IPS DF 4.7 (cell line): ENCODE measurements around the gene TYROBP.
A peak's percentile ranks its signal among the peaks of the same experiment; 100 is the strongest.
"Not testable (repeated sequence)": the region's sequence is repeated elsewhere in the genome, so short reads cannot be mapped to it uniquely, and the experiment has no call there.

Source experiments
- DNase-seq: peaks from one replicate; pipeline ENCODE4 v3.0.0-alpha.2; 2013; ENCODE audit warnings: low spot score; ENCODE audit errors: extremely low read depth

The TYROBP gene

DNA sequence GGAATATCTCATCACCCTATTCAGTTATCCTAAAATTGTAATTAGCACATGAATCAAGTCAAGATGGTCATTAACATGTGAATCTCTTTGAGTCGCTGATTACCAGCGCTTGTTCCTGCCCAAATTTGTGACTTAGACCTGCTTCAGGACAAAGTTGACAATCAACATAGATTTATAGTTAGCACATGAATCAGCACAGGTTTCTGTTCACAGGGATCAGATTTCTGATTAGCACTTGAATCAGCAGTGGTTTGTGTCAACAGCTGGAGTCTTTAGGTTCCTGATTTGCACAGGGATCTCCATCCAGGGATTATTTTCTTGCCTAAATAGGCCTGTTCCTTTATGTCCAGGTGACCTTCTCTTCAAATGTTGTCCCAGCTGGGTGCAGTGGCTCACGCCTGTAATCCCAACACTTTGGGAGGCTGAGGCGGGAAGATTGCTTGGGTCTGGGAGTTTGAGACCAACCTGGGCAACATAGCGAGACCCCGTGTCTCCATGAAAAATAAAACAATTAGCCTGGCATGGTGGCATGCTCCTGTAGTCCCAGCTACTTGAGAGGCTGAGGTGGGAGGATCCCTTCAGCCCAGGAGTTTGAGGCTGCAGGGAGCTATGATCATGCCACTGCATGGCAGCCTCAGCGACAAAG, 24.3 kb upstream of the TYROBP start:
- DNase-seq: no peak

DNA sequence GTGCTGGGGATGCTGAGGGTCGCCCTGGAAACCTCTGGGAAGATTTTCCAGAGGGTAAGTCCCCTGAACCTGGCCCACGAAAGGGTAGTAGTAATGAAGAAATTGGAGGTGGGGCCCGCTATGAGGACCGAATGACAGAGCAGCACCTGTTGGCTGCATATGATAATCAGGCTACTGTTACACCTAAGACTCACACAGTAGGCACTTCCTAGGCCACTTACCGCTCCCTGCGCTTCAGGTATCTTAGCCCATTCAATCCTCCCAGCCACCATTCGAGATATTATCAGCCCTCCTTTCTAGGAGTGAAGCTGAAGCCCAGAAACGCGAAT, 23.7 kb upstream of the TYROBP start:
- no peak for DNase-seq

DNA sequence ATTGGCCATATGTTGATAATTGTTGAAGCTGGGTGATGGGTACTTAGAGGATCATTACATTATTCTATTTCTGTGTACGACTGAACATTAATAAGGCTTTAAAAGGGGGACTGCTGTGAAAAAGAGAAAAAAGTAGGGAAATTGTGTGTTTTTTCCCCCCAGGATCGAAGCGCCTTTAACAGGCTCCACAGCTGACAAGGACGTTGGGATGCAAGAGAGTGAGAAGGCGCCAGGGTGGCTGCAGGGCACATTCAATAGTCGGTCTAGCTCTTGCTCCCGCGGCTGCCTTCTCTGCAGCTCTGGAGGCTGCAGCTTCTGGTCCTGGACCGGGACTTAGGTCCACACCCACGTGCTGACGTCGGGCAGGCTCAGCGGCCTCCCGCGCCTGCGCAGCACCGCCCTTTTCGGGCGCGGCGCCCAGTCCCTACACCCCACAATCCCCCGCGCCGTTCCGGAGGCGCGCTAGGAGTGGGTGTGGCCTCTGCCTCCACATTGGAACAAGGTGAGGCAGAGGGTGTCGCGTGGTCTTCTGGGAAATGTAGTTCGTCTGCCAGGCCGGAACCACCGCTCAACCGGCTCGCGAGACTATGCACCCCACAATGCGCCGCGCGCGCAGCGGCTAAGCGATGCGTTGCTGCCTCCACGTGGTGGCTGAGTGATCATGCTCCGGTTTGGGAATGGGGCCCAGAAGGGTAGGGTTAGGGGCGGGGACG, 23.2 kb upstream of the TYROBP start:
- peak; percentile 99 for DNase-seq

DNA sequence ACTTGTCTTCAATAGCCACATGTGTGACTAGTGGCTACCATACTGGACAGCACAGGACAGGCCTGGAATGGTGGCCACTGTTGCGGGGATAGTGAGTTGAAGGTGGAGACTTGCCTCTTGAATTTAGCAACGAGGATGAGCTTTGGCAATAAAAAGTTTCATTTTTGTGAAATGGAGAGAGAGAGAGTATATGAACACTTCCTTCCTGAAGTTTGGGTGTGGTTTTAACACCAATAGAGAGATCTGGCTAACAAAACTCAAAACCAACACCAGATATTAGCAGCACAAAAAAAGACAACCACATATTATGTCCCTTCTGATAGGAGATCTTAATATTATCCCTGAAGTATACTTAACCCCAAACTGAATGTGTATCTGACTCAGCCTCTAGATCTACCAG, 21.8 kb upstream of the TYROBP start:
- no peak for DNase-seq

DNA sequence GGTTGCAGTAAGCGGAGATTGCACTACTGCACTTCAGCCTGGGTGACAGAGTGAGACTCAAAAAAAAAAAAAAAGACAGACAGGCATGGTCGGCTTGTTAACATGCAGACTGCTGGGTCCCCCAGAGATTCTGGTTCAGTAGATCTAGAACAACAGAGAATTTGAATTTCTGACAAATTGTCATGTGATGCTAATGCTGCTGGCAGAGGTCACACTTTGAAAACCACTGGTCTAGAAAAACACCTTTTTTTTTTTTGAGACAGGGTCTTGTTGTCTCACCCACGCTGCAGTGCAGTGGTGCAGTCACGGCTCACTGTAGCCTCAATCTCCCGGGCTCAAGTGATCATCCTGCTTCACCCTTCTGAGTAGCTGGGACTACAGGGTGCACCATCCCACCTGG, 20.4 kb upstream of the TYROBP start:
- DNase-seq: no peak

DNA sequence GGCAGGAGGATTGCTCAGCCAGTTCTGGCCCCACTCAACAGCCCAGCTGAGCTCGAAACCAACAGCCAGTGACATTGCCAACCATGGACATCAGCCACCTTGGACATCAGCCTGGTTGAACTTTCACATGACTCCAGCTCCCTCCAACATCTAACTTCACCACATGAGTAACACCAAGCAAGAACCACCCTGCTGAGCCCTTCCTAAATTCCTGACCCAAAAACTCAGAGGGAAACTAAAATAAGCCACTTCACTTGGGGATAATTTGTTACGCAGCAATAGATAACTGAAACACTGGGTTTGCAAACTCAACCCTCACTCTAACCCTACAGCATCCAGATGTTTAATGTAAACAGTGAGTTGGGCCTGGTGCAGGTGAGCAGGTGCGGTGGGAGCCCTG, 17.4 kb upstream of the TYROBP start:
- DNase-seq: no peak

DNA sequence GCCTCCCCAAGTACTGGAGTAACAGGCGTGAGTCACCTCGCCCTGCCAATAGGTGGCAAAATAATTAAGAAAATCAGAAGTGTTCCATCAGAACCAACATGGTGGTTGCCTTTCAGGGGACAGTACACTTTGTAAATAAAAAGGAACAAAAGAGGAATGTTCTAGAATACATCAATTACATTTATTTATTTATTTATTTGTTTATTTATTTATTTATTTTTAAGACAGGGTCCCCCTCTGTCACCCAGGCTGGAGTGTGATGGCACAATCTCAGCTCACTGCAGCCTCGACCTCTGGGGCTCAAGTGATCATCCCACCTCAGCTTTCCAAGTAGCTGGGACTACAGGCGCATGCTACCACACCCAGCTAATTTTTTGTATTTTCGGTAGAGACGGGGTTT, 12.9 kb upstream of the TYROBP start:
- DNase-seq: no peak

DNA sequence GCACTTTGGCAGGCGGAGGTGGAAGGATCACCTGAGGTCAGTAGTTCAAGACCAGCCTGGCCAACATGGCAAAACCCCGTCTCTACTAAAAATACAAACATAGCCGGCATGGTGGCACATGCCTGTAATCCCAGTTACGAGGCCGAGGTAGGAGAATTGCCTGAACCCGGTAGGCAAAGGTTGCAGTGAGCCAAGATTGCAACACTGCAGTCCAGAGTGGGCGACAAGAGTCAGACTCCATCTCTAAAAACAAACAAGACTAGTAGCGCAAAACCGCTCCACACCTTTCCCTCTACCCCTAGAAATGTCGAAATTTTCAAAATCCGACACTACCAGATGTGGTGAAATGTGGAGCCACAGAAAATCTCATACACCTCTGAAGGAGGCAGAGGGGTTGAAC, 11.2 kb upstream of the TYROBP start:
- no peak for DNase-seq

DNA sequence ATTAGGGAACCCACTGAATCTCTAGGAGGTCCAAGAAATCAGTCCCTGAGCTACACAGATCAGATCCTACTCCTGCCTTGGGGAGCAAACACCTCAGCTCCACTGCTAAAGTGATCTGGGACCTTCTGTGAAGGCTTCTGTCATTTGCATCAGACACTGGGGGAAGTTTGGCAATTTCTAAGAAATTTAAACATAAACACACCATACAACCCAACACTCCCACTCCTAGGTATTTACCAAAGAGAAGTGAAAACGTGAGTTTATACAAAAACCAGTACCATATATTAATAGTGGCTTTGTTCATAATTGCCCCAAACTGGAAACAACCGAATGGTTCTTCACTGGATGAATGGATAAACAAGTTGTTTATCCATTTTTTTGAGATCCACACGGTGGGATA, 7.3 kb upstream of the TYROBP start:
- no peak for DNase-seq

DNA sequence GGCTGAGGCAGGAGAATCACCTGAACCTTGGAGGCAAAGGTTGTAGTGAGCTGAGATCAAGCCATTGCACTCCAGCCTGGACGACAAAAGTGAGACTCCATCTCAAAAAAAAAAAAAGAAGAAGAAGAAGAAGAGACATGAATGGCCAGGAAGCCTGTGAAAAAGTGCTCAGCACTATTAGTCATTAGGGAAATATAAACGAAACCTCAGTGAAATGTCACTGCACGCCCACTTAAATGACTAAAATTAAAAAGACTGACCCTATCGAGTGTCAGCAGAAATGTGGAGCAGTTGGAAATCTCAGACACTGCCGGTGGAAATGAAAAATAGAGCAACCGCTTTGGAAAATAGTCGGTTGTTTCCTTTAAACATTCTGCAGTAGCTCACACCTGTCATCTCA, 5.5 kb upstream of the TYROBP start:
- DNase-seq: no peak

DNA sequence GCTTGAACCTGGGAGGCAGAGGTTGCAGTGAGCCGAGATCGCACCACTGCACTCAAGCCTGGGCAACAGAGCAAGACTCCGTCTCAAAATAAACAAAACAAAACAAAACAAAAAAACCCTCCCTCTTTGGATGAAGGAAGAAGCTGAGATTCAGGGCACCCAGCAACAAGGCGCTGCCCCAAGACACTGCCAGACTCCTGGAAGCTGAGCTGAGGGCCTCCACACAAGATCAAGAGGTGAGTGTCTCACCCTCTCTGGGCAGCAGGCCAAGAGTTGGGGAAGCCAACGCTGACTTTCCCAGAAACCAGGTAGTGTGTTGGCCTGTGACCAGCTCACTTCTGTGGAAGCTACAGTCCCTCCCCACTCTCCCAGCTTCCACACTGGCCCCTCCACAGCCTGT, 3.7 kb upstream of the TYROBP start:
- DNase-seq: no peak

DNA sequence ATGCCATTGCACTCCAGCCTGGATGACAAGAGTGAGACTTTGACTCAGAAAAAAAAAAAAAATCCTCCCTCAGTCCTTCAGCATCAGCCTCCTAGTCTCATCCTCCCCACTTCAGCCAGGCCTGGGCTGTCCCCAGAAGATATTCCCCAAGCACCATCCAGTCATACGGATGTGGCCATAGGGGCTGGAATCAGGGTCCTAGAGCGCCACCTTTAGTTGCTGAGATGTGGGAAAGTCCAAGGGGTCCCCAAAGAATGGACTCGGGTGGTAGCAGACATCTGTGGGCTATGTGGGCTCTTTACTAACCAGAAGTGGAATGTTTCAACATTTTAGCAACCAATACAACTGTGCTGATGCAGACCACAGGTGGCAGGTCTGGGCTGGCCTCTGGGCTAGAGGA, 3.1 kb upstream of the TYROBP start:
- no peak for DNase-seq

DNA sequence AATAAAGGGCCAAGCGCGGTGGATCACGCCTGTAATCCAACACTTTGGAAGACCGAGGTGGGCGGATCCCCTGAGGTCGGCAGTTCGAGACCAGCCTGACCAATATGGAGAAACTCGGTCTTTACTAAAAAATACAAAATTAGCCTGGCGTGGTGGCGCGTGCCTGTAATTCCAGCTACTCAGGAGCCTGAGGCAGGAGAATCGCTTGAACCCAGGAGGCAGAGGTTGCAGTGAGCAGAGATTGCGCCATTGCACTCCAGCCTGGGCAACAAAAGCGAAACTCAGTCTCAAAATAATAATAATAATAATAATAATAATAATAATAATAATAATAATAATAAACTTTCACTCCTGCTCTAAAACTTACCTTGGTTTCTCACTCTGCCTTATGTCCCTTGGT, 2.3 kb upstream of the TYROBP start:
- not testable (repeated sequence) for DNase-seq

DNA sequence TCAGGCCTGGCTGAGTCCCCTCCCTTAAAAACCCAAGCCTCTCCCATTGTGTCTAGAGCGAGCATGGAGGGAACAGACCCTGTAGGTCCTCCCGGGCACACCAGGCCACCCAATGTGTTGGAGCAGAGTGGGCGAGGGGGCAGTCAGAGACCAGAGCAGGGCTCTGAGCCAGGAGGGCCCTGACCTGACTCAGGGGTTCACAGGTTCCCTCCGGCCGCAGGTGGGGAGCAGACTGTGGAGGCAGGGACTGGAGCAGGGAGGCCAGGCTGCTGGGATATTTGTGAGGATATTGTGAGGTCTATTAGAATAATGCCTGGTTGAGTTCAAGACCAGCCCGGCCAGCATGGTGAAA, 1.6 kb upstream of the TYROBP start:
- DNase-seq: no peak

DNA sequence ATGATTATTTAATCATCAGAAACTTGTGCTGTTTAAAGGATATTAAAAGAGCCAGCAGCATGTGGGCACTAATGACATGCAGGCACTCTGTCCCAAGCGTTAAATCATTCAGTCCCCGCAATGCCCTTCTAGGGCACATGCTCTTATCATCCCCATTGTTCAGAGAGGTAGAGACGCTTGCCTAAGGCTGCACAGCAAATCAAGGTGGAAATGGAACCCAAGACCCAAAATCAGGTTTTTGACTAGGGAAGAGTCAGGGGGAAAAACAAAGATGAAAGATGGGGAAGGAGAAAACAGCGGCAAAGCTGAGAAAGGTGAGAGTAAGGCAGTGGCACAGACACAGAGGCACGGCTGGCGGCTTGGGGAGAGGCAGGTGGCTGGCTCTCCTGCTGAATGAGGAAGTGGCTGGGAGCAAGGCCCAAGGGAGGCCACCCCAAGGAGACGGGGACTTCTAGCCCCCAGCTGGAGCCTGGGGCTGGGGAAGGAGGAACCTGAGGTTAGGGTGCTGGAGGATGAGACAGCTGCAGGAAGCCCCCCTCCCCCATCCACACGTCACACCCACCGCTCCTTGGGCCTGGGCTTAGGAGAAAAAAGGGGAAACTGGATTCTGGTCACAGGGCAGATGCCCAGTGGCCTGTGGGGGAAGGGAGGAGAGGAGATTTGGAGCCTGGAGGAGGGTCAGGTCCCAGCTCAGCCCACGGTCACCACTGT, 1.0 kb upstream of the TYROBP start:
- no peak for DNase-seq

DNA sequence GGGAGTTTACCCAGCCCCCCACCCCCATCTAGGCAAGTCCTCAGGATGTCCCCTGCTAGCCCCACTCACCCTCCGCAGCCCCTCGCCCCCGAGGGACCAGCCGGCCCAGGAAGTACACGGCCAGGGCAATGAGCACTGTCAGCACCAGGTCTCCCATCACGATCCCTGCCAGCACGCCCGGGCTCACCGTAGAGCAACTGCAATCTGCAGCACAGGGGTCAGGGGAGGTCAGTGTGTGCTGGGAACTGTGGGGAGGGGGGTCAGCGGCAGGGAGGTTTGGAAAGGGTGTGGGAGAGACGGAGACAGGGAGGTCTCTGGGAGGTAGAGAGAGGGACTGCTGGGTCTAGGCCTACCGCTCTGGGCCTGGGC, 734 bp downstream of the TYROBP start:
- no peak for DNase-seq

DNA sequence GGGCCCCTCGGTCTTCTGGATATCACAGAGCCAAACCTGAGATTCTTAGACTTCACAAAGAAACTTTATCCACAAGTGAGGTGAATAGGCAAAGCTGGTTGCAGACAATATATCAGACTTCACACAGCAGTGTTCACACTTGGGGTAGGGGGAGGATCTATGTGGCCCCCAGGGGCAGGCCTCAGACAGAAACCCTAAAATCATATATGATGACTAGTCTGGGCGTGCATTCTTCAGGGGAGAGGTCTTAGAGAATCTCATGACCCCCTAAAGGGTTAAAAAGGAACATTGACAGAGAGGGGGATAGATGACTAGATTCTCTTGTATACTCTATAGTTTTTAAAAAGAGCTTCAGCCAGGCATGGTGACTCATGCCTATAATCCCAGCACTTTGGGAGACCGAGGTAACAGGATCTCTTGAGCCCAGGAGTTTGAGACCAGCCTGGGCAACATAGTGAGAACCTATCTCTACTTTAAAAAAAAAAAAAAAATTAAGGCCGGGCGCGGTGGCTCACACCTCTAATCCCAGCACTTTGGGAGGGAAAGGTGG, 2.8 kb downstream of the TYROBP start:
- DNase-seq: no peak

DNA sequence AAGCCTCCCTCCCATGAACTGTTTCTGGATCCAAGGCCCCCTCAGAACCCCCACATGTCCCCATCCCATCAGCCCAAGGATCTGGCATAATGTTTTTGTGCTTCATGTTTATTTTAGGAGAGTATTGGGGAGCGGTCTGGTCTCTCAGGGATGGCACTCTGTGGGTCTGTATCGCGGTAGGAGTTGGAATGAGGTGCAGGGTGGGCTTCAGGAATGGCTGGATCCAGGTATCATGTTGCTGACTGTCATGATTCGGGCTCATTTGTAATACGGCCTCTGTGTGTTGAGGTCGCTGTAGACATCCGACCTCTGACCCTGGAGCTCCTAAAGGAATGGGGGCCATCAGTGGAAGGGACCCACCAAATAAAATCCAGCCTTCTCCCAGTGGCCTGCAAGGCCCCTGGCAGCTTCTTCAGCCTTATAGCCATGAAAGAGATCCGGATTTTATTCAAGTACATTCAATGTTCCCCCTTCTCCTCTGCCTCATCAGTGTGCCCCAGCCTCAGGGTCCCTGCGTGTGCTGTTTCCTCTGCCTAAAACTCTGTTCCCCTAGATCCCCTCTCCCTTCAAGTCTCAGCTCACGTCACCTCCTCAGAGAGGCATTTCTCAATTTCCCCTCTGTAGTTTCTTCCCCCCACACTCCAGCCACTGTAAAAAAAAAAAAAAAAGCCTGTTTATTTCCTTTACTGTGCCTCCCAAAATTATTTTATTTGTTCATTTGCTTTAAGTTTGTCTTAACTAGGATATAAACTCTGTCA, 3.6 kb downstream of the TYROBP start:
- DNase-seq: no peak

DNA sequence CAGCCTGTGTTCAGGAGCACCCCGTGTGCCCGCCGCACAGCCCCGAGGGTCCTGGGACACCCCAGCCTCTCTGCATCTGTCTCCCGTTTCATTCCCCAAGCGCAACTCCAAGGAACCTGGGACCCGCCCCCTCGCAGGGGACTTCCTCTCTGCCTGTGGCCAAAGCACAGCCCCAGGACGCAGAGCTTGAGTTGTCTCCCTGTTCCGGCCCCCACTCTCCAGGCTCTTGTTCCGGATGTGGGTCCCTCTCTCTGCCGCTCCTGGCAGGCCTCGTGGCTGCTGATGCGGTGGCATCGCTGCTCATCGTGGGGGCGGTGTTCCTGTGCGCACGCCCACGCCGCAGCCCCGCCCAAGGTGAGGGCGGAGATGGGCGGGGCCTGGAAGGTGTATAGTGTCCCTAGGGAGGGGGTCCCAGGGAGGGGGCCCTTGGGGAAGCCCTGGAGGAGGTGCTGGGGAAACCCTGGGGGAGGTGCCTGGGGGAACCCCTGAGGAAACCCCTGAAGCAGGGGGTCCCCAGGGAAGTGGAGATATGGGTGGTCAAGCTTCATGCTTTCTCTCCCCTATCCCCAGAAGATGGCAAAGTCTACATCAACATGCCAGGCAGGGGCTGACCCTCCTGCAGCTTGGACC, 4.4 kb downstream of the TYROBP start:
- DNase-seq: no peak

DNA sequence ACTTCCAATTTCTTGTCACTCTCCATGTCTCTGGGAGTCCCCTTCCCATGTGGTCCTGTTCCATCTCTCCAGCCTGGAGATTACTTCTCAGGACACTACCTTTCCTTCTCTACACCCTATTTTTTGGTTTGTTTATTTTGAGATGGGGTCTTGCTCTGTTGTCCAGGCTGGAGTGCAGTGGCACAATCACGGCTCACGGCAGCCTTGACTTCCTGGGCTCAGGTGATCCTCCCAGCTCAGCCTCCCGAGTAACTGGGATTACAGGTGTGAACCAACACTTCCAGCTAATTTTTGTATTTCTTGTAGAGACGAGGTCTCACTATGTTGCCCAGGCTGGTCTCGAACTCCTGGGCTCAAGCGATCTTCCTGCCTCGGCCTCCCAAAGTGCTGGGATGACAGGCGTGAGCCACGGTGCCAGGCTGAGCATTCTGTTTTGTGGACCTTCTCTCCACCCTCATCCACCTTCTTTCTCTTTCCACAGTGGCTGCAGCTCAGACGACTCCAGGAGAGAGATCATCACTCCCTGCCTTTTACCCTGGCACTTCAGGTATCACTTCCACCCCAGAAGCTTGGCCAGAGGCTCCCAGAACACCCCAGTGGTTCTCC, 5.1 kb downstream of the TYROBP start:
- no peak for DNase-seq
